HG03039 (cell line): Measurements from ENCODE around the gene TBC1D5.
A peak's percentile ranks its signal among the peaks of the same experiment; 100 is the strongest.
"Not testable (repeated sequence)": the region's sequence is repeated elsewhere in the genome, so short reads cannot be mapped to it uniquely, and the experiment has no call there.

ENCODE experiments used
- ATAC-seq: cut with Tn5 transposase; IDR thresholded peaks from one replicate; pipeline ENCODE4 v1.9.1; 2021; ENCODE audit warnings: mild to moderate bottlenecking, moderate library complexity; ENCODE audit not compliant: unreplicated experiment

Gene TBC1D5

DNA sequence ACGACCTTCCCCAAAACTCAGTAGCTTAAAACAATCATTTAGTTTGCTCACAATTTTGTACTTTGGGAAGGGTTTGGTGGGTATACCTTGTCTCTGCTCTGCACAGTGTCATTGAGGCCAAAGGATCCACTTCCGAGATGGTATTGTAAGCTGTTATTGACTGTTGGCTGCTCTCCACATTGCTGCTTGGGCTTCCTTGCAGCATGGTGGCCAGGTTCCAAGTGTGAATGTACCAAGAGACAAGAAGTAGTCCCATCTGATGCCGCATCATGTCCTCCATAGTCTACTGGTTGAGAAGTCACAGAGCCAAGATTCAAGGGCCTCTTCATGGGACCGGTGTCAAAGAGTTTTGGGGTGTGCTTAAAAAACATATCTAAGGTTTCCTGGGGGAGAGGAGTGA, 589.2 kb downstream of the TBC1D5 start:
- ATAC-seq: no peak

DNA sequence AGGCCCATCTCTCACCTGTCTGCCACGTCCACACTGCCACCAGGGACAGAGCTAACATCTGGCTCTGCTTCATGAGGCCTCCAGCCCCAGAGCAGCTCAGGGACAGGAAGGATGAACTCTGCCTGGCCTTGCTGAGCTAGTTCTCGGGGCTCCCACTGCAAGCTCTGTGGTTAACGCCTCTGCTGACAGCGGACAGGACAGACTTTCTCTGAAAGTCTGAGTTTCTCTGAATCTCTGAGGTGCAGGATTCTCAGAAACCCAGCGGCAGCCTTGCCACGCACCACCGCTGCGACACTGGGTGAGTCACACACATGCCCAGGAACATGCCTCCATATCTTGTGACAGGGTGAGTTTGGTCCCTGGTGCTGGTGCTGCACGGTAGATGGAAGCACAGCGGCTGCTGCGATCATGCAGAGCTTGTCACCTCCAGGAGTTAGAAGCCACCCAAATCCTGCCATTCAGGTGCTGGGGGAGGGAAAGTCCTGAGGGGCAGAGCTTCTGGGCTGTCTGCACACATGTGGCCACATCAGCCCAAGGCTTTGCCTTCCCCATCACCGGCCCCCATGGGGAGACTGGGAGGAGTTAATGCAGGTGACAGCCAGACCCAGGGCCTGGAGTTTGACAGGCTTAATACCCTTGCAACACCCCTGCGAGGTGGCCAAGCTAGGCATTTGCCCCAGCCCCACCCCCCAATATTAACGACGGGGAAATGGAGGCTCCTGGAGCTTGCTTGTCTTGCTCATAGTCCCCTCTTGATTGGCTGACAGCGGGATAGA, 590.6 kb downstream of the TBC1D5 start:
- peak; percentile 93 for ATAC-seq

DNA sequence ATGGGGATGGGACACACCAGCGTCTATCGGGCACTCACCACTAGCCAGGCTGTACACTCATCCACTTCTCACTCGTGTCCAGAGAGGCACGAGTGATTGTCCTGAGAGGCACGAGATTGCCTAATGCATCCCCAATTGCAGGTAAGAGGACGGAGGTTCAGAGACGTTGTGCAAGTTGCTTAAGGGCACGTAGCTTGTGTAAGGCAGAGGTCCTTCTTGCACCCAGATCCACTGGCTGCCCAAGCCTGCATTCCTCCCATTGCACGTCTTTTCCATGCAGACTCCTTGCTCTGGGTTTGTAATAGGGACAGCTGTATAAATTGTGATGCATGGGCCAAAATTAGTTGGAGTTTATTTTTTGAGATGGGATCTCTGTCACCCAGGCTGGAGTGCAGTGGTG, 593.4 kb downstream of the TBC1D5 start:
- ATAC-seq: no peak

DNA sequence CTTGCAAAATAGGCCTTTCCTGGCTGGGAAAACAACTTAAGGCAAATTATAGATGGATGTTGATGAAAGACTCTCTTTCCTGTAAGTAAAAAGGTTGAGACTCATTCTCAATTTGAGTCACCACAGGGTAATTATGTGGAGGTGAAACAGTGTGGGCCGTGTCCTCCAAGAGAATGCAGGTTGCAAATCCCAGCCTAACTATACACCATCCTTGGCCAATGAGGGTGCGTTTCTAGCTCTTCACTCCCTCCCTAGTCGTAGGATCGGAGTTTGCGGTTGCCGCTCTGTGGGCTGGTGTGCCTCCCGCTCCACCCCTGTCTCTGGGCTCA, 597.8 kb downstream of the TBC1D5 start:
- ATAC-seq: peak; percentile 44

- no peak for ATAC-seq
Observed at GRCh38 chr3:17143893-17144664, 598.4 kb downstream of the TBC1D5 start.

DNA sequence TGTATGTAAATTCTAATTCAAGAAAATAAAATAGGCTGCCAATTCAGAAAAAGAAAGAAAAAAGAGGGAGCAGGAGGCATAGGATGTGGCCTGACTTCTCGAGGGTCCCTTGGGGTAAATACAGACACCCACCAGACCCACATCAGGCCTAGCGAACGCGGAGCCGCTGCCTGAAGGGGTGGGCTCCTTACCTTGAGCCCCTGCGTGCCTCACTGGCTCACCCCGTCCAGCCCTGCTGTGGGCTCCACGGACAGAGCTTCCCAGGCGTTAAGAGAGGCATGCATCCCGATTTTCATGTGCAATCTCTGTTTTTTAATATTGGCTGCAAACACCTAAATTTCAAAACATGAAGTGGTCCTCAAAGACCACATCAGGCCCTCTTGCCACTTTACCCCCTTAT, 599.9 kb downstream of the TBC1D5 start:
- no peak for ATAC-seq

- no peak for ATAC-seq
Observed at GRCh38 chr3:17141699-17142098, 600.7 kb downstream of the TBC1D5 start.

GRCh38 chr3:17140670-17141505, 601.5 kb downstream of the TBC1D5 start:
- no peak for ATAC-seq

DNA sequence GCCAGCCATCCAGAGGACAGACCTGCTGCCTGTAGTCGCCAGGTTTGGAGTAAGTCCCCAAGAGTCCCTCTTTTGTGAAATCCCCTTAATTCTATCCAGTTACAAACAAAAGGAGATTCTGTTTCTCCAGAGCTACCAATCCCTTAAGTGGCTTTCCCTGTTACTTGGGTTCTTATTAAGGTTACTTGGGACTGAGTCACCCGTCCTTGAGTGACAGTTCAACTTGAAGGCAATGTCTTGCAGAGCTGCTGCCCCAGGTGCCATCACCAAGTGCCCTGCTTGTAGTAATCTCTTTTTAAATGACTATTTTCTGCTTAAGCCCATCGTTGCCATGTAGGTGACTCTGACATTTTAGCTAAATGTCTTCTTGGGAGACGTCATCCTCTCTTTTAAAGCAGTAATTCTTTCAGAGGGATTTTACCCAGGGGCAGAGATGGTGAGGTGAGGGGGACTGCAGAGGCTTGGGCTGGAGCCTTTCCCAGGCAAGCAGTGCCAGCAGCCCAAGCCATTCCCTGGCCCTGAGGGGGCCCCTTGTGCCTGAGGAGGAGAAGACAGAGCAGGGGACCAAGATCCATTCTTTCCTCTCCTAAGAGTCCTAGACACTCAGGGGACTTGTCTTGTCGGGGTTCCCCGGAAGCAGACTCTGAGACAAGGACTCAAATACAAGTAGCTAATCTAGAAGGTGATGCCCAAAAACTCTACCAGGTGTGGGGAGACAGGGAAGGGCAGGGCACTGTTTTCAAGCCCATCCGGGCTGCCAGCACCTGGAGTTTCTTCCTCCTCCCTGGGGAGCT, 604.0 kb downstream of the TBC1D5 start:
- ATAC-seq: no peak

DNA sequence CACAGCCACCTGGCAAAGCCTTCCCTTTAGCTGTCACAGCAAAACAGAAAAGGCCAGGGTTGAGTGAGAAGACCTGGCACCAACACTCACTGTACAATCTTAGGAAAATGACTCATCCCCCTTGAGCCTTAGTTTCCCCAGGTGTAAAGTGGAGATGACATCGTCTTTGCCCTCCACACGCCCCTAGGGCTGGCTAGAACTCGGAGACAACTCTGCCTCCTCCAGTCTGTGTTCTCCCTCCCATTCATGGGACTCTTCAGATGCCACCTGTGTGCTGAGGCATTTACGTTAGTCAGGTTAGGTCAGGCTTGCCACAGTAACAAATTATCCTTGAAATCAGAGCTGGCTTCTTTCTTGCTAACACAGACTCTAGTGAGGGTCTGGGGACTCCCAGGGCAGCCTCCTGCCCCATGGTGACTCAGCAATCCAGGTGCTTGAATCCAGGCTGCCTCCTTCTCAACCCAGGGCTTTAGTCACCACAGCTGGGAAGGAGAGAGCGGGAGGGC, 605.1 kb downstream of the TBC1D5 start:
- no peak for ATAC-seq

DNA sequence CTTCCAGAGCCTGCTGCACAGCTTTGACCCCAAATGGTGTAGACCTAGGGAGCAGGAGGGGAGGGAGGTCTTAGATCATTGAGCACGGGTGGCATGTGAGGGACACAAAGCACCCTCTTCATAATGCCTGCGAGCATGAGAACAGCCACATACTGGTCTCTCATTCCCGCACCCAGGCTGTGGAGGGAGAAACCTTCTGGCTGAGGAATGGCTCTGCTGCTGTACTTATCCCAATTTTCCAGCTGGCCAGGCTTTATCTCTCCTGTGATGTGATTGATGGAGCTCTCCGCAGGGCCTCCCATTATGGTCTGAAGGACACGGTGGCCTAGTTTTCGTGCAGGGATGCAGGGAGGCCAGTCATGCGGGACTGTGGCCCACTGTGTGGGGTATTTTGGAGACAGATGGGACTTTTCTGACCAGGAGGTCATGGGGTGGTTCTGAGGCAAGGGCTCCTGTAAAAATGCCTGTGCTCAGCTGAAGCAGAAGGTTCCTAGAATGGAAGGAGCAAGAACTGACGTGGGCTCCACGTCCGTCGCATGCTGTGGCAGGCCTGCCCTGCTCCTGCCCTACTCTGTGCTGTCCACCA, 606.2 kb downstream of the TBC1D5 start:
- no peak for ATAC-seq

DNA sequence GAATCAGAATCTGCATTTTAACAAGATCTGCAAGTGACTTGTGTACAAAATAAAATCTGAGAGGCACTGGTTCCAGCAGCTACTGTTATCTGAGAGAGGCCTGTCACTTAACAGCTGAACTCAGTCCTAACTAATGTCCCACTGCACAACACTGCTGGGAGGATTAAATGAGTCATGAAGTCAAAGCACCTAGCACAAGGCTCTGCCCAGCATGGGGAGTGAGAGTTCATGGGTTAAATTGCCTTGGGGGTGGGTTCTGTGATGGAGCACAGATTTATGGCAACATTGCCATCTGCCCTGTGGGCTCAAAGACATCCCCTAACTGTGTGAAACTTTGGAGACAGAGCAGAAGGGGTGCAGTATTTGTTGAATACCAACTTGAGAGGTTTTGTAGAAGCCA, 606.7 kb downstream of the TBC1D5 start:
- no peak for ATAC-seq

GRCh38 chr3:17133632-17134545, 608.5 kb downstream of the TBC1D5 start:
- ATAC-seq: no peak

GRCh38 chr3:17132286-17133115, 609.9 kb downstream of the TBC1D5 start:
- ATAC-seq: no peak

DNA sequence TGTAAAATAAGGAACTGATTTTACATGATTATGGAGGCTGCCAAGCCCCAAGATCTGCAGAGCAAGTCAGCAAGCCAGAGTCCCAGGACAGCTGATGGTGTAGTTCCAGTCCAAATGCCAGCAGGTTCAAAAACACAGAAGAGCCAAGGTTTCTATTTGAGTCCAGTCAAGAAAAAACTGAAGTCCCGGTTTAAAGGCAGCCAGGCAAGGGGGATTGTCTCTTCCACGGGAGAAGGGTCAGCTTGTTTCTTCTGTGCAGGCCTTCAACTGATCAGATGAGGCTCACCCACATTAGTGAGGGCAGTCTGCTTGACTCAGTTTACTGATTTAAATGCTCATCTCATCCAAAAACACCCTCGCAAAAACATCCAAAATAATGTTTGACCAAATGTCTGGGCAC, 611.5 kb downstream of the TBC1D5 start:
- ATAC-seq: no peak

DNA sequence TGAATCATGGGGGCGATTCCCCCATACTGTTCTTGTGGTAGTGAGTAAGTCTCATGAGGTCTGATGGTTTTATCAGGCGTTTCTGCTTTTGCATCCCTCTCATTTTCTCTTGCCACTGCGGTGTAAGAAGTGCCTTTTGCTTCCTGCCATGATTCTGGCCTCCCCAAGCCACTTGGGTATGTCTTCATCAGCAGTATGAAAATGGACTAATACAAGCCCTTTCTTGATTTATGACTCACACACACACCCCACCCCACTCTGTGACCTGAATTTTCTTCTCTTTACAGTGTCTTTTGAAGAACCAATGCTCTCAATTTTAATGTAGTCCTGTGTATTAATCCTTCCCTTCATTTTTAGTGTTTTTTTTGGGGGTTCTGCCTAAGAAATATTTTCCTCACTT, 612.9 kb downstream of the TBC1D5 start:
- no peak for ATAC-seq

DNA sequence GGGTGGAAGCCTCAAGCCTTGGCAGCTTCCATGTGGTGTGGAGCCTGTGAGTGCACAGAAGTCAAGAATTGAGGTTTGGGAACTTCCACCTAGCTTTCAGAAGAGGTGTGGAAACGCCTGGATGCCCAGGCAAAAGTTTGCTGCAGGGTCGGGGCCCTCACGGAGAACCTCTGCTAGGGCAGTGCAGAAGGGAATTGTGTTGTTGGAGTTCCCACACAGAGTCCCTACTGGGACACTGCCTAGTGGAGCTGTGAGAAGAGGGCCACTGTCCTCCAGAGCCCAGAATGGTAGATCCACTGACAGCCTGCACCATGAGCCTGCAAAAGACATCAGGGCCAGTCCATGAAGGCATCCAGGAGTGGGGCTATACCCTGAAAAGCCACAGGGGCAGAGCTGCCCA, 613.8 kb downstream of the TBC1D5 start:
- ATAC-seq: not testable (repeated sequence)

- ATAC-seq: no peak
Observed at GRCh38 chr3:17125738-17126442, 616.5 kb downstream of the TBC1D5 start.
